IPS-18c (cell line): ENCODE results near the gene PRSS16.

Experiments
- H3K4me3 ChIP-seq: 2 replicates; pipeline ENCODE4 v1.7.0; 2013; ENCODE audit warnings: low read depth, mild to moderate bottlenecking, low read length, moderate library complexity; ENCODE audit not compliant: insufficient read depth
- H3K9me3 ChIP-seq: one replicate; pipeline ENCODE4 v1.6.1; 2013; ENCODE audit warnings: mild to moderate bottlenecking, low read length, moderate library complexity; ENCODE audit not compliant: control insufficient read depth, insufficient read depth

PRSS16 gene

DNA sequence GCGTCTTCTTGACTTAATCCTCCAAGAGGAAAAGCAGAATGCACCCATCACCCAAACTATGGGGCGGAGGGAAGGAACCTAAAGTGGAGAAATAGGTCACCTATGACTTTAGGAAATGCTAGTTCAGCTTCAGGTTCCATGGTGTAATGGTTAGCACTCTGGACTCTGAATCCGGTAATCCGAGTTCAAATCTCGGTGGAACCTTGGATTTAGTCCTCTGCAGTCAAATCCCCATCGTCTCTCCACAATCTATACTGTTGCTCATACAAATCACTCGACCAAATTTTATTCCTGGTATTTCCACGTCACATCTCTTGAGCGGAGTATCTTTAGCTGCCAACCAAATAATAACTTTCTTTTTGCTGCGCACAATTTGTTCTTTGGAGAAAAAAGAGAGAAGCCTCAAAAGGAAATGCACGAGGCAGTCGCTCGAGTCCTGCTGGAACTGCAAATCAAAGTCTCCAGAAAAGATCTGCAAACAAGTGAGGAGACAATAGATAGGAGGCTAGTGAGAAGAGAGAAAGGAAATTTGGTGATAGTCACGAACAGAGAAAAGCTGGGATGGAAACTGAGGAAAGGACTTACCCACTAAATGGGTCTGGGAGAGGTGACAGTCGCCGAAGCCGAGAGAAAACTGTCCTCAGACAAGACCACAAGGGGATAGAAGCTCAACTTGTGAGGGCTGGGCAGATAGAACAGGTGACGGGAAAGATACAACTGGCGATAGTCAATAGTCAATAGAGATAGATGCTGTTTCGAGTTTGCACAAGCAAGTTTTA is 48.0 kb downstream of the PRSS16 start:
- peak overlapping the region; percentile 66 for H3K4me3 ChIP-seq
- no peaks in the 10 kb centered on the region for H3K9me3 ChIP-seq

- peak overlapping the region; percentile 66 for H3K4me3 ChIP-seq
Measured at GRCh38 chr6:27296106-27296783, 48.7 kb downstream of the PRSS16 start.

GRCh38 chr6:27297484-27297856 is 50.0 kb downstream of the PRSS16 start:
- Histone ChIP-seq H3K9me3 (no peaks in the 10 kb centered on the region), H3K4me3 (peak overlapping the region; percentile 57)

More at GRCh38 chr6:27296106-27296783, 48.7 kb downstream of the PRSS16 start:
- H3K9me3 ChIP-seq: no peaks in the 10 kb centered on the region

GRCh38 chr6:27297857-27298730 is 50.6 kb downstream of the PRSS16 start:
- peak overlapping the region; percentile 57 for H3K4me3 ChIP-seq
- H3K9me3 ChIP-seq: no peaks in the 10 kb centered on the region

DNA sequence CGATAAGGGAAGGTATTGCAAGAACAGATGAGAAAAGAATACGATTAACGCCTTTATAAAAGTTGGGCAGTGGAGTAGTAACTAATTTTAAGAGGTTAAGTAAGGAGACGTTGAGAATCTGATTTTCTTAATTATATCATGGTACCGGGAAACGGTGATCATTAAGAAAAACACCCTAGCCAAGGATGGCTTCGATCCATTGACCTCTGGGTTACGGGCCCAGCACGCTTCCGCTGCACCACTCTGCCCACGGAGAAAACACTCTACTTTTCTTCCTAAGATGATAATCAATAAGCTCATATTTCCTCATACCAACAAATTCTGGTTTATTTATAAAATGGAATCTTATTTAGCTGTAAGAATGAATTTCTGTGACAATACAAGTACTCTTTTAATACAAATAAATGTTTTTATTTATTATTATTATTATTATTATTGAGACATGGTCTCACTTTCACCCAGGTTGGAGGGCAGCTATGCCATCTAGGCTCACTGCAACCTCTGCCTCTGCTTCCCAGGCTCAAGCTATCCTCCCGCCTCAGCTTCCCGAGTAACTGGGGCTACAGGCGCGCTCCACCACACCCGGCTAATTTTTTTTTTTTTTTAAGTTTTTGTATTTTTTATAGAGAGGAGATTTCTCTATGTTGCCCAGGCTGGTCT is 56.2 kb downstream of the PRSS16 start:
- Histone ChIP-seq H3K9me3 (no peaks in the 10 kb centered on the region), H3K4me3 (no peak overlapping the region)
